HepG2 (cell line): ENCODE measurements around the gene MEF2B. TPM values are rescaled to one million over a fixed set of nuclear protein-coding genes. Genes with fewer than 3 reads are reported as not detected.
A peak's percentile ranks its signal among the peaks of the same experiment; 100 is the strongest.

Experiments used
- AGO2 ChIP-seq: fragments of 200-400 bp; formaldehyde crosslinking; optimal IDR thresholded peaks from 2 replicates; pipeline ENCODE3; 2017; ENCODE audit warnings: mild to moderate bottlenecking, low read depth, low read length, moderate library complexity
- AHDC1 ChIP-seq: sonication (generic); formaldehyde crosslinking; IDR thresholded peaks from 2 replicates; pipeline ENCODE4 v1.5.1; 2020; ENCODE audit warnings: mild to moderate bottlenecking, missing genetic modification reagents, borderline replicate concordance
- ARNT ChIP-seq: fragments of 450-650 bp; IDR thresholded peaks from 2 replicates; pipeline ENCODE4 v1.6.1; 2017
- BORCS8-MEF2B ChIP-seq: sonication (generic); formaldehyde crosslinking; IDR thresholded peaks from 2 replicates; pipeline ENCODE4 v1.8.0; 2022; ENCODE audit warnings: mild to moderate bottlenecking, missing genetic modification reagents
- FIP1L1 ChIP-seq: fragments of 200-400 bp; formaldehyde crosslinking; IDR thresholded peaks from 2 replicates; pipeline ENCODE4 v1.6.1; 2018; ENCODE audit warnings: low read depth, mild to moderate bottlenecking, low read length, moderate library complexity, borderline replicate concordance; ENCODE audit not compliant: insufficient read depth
- FOSL1 ChIP-seq: sonication (generic); formaldehyde crosslinking; IDR thresholded peaks from 2 replicates; pipeline ENCODE4 v1.9.0; 2021; ENCODE audit warnings: missing genetic modification reagents, borderline replicate concordance
- HNRNPUL1 ChIP-seq: fragments of 200-400 bp; formaldehyde crosslinking; IDR thresholded peaks from 2 replicates; pipeline ENCODE4 v1.6.1; 2017; ENCODE audit warnings: low read depth, mild to moderate bottlenecking, low read length, moderate library complexity
- JUN ChIP-seq: sonication (generic); formaldehyde crosslinking; IDR thresholded peaks from 2 replicates; pipeline ENCODE4 v1.4.0; 2020; ENCODE audit warnings: mild to moderate bottlenecking, missing genetic modification reagents
- KDM2A ChIP-seq: sonication (generic); formaldehyde crosslinking; IDR thresholded peaks from 2 replicates; pipeline ENCODE4 v1.4.0; 2020; ENCODE audit warnings: low read depth, missing genetic modification reagents, borderline replicate concordance
- KLF13 ChIP-seq: sonication (generic); formaldehyde crosslinking; IDR thresholded peaks from 2 replicates; pipeline ENCODE4 v1.4.0; 2020; ENCODE audit warnings: mild to moderate bottlenecking, missing genetic modification reagents
- KMT2B ChIP-seq: IDR thresholded peaks from 2 replicates; pipeline ENCODE4 v1.6.1; 2016; ENCODE audit warnings: missing genetic modification reagents, missing compliant biosample characterization
- MEF2D ChIP-seq: sonication (generic); formaldehyde crosslinking; IDR thresholded peaks from 2 replicates; pipeline ENCODE4 v1.5.1; 2020; ENCODE audit warnings: mild to moderate bottlenecking, missing genetic modification reagents
- MEIS2 ChIP-seq: sonication (generic); formaldehyde crosslinking; IDR thresholded peaks from 2 replicates; pipeline ENCODE4 v1.9.0; 2021; ENCODE audit warnings: mild to moderate bottlenecking, missing genetic modification reagents
- NR1H2 ChIP-seq: sonication (generic); formaldehyde crosslinking; IDR thresholded peaks from 2 replicates; pipeline ENCODE4 v1.8.1; 2022; ENCODE audit warnings: low read depth, missing genetic modification reagents, borderline replicate concordance
- PHF8 ChIP-seq: sonication (generic); formaldehyde crosslinking; IDR thresholded peaks from 2 replicates; pipeline ENCODE4 v1.5.0; 2020; ENCODE audit warnings: missing genetic modification reagents
- SMARCE1 ChIP-seq: fragments of 450-650 bp; IDR thresholded peaks from 2 replicates; pipeline ENCODE4 v1.6.1; 2017; ENCODE audit warnings: borderline replicate concordance
- TBL1XR1 ChIP-seq: fragments of 150-350 bp; IDR thresholded peaks from 2 replicates; pipeline ENCODE4 v1.6.1; 2014; ENCODE audit warnings: borderline replicate concordance, low read length; ENCODE audit not compliant: partially characterized antibody
- ZFP1 ChIP-seq: IDR thresholded peaks from 2 replicates; pipeline ENCODE4 v1.6.1; 2016
- ZFP36L1 ChIP-seq: sonication (generic); formaldehyde crosslinking; IDR thresholded peaks from 2 replicates; pipeline ENCODE4 v1.8.0; 2022; ENCODE audit warnings: mild to moderate bottlenecking, missing genetic modification reagents, moderate library complexity
- ZNF362 ChIP-seq: sonication (generic); formaldehyde crosslinking; IDR thresholded peaks from 2 replicates; pipeline ENCODE4 v1.4.0; 2020; ENCODE audit warnings: missing genetic modification reagents, mild to moderate bottlenecking, borderline replicate concordance
- ZNF557 ChIP-seq: sonication (generic); formaldehyde crosslinking; IDR thresholded peaks from 2 replicates; pipeline ENCODE4 v1.4.0; 2020; ENCODE audit warnings: missing genetic modification reagents
- ZNF567 ChIP-seq: sonication (generic); formaldehyde crosslinking; IDR thresholded peaks from 2 replicates; pipeline ENCODE4 v1.8.1; 2023; ENCODE audit warnings: mild to moderate bottlenecking, missing genetic modification reagents, borderline replicate concordance
- ZUFSP ChIP-seq: sonication (generic); formaldehyde crosslinking; IDR thresholded peaks from 2 replicates; pipeline ENCODE4 v1.9.0; 2021; ENCODE audit warnings: missing genetic modification reagents, mild to moderate bottlenecking, borderline replicate concordance
- polyA plus RNA-seq, 8 experiments: library from polyadenylated mRNA; depleted of rRNA in 3 of 8; stranded (reverse) in 7 of 8; unstranded in 1 of 8; fragments of >200 nt; fragmentation: Illumina TruSeq in 4 of 8; extraction: Trizol in 4 of 8; gene quantifications; 2 replicates each; pipeline versions ENCODE4 v1.2.1 to v1.2.3, GENCODE V29; 2011 to 2016; ENCODE audit warnings: low read depth in 4 of 8, missing spikeins in 1 of 8, mixed read lengths in 1 of 8; ENCODE audit not compliant: insufficient read depth in 1 of 8
- total RNA-seq, 5 experiments: library from RNA; depleted of rRNA; stranded (reverse); fragments of >200 nt; fragmentation: Illumina TruSeq; extraction: Trizol; gene quantifications; 2 replicates each; pipeline ENCODE4 v1.2.3, GENCODE V29; 2016; ENCODE audit warnings: low read depth in 1 of 5

Gene MEF2B
- total and polyA plus RNA-seq, 2 of the 13 experiments (the other 11 are each of a cell fraction or from before 2014, with no cell fraction given): 1.2 to 1.7 TPM

GRCh38 chr19:19171821-19172532 is 1.9 kb upstream of the MEF2B start (continued):
- TF ChIP-seq AHDC1 (CRISPR knock-in tag) (no peak), ZFP36L1 (CRISPR knock-in tag) (no peak), MEIS2 (CRISPR knock-in tag) (no peak), NR1H2 (CRISPR knock-in tag) (no peak), HNRNPUL1 (no peak), FIP1L1 (no peak), ZNF567 (CRISPR knock-in tag) (0 out of 2 replicates have a peak, but pooled peaks have one; percentile 85), ZNF557 (no peak), BORCS8-MEF2B (CRISPR knock-in tag) (peak; percentile 52; the same call in 1 of the 2 replicates), PHF8 (CRISPR knock-in tag) (peak; percentile 46; the same call in 1 of the 2 replicates), ZUFSP (no peak), ZFP1 (no peak), FOSL1 (no peak), MEF2D (CRISPR knock-in tag) (no peak), KDM2A (CRISPR knock-in tag) (peak; percentile 78), SMARCE1 (no peak), AGO2 (peak; percentile 63), TBL1XR1 (no peak), ZNF362 (no peak), ARNT (no peak), JUN (no peak), KLF13 (CRISPR knock-in tag) (0 out of 2 replicates have a peak, but pooled peaks have one; percentile 40), KMT2B (CRISPR knock-in tag) (0 out of 2 replicates have a peak, but pooled peaks have one; percentile 37)
